ENCODE measurements around the gene MEIS1. TPM values are rescaled to one million over a fixed set of nuclear protein-coding genes. Genes with fewer than 3 reads are reported as not detected.
A peak's percentile ranks its signal among the peaks of the same experiment; 100 is the strongest.

The MEIS1 gene
- total RNA-seq, 1 donor from 2014 or later: 24.1 TPM

GRCh38 chr2:66431846-66432587 lies 2.9 kb upstream of the MEIS1 start:
- DNase-seq (ENCODE audit: low read depth, low spot score): no peak

DNA sequence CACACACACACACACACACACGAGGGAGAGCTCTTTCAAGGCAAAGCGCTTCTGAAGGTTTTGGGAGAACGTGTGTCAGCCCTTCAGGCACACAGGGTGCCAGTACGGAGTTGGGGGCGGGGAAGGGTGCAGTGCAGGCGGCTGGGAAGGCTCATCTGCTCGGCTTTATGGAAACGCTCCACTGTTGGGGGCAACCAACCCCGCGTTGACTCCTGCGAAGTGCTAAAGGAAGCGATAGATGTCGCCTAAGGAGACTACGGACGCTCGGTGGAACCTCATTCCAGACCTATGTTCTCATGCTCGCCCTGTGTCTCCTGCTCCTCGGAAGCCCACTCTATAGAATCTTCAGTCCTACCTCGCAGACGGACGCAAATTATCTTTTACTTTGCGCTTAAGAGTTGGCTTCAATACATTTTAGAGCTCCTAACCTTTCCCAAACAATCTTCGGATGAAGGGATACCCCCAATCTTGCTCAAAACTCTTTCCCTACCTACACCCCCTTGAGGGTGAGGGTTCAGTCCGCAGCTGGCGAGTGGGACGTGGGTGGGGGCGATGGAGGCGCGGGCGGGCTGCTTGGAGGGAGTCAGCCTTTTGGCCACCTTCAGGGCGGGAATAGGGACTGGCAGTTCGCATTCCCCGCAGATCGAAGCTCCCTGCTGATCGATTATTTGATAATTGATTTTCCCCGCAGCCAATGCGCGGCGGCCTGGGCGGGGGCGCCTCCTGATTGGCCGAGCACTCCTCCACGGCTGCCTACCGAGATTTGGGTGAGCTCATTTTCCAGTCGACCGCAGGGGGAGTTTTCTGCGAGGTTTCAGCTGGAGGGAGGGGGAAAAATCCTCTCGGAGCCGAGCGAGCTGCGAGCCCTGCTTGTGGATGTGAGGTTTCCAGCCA lies 1.9 kb upstream of the MEIS1 start:
- peak; percentile 91 for DNase-seq (ENCODE audit: low read depth, low spot score)

DNA sequence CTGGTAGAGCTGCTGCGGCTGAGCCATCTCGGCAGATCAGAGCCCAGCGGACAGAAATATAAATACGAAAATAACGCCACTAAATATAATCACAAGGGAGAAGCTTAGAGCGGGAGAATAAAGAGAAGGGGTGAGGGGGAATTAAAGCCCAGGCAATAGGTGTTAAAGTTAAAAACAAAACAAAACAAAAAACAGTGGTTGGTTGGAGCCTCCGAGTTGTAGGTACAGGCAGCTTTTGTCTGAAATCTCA lies 1.3 kb upstream of the MEIS1 start:
- DNase-seq (ENCODE audit: low read depth, low spot score): no peak

- peak; percentile 63 for DNase-seq (ENCODE audit: low read depth, low spot score)
Observed at GRCh38 chr2:66433945-66434678, 813 bp upstream of the MEIS1 start.

- no peak for DNase-seq (ENCODE audit: low read depth, low spot score)
Observed at GRCh38 chr2:66435549-66435875, 587 bp downstream of the MEIS1 start.

DNA sequence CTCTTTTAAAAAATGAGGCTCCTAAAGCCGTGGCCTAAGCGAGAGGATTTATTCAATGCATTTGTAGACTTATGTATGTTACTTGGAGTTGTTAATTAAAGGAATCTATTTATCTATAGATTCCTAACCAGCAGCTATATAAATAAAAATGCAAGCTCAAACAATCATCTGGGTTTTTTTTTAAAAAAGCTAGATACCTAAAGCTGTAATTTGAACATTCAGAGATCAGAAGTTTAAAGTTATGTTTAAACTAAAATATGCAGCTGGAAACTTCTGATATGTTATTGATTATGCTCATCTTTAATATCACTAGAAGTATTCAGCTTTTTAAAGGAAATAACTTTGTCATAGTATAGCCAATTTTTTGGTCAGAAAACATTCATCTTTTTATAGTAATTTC lies 1.0 kb downstream of the MEIS1 start:
- DNase-seq (ENCODE audit: low read depth, low spot score): no peak

DNA sequence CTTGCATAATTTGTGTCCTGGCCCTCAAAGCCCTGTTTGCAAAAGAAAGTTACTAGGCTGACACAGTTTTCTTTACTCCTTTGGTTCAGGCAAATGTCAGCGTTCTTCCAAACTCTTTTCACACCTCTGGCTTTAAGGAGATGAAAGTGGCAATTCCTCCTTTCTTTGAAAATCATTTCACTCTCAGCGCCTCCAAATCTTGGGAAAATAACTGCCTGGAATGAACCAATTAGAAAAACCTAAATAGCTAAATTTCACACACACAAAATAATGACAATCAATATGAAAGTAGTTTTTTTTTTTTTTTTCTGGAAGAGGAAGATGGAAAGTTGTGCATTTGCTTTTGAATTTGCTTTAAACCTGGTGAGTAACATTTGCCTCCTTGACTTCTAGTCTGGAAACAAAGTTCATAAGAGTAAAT lies 1.7 kb downstream of the MEIS1 start:
- DNase-seq (ENCODE audit: low read depth, low spot score): no peak

GRCh38 chr2:66437109-66437690 lies 2.3 kb downstream of the MEIS1 start:
- DNase-seq (ENCODE audit: low read depth, low spot score): no peak

DNA sequence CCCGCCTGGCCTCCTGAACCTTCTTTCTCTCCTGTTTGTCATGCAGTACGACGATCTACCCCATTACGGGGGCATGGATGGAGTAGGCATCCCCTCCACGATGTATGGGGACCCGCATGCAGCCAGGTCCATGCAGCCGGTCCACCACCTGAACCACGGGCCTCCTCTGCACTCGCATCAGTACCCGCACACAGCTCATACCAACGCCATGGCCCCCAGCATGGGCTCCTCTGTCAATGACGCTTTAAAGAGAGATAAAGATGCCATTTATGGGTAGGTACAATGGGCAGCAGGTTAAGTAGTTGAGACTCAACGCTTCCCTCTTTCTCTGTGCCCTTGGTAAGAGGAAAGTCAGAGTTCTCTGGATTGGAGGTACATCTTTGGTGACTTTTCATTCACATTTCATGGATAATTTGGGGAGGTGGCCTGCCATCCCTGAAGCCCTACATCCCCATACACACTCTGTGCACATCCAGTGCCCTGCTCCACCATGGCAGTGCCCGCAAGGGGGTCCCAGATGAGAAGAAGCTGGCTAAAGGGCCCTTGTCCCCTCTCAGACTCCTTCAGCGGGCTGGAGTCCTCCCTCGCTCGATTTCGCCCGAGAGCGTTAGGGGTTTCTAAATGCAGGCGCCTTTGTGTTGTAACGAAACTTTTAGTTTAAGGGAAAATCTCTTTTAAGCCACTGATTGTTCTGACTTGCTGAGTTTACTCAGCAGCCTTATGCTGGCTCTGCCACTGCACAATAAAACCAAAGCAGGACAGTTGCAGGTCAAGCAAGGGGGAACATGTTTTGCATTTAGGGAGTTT lies 3.0 kb downstream of the MEIS1 start:
- no peak for DNase-seq (ENCODE audit: low read depth, low spot score)

DNA sequence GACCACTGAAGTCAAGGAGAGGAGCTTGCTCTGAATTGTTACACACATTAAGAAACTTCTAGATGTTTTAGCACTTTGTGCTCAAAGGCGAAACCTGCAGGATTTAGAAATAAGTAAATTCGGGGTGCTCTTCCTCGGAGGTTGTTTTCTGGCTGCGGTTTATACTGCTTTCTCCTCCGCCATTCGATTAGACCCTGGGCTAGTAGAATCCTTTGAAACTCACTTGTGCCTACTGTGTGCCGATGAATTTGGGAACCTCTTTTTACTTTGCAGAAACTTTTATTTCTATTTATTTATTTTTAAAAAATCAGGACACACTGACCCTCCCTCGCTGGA lies 3.5 kb downstream of the MEIS1 start:
- DNase-seq (ENCODE audit: low read depth, low spot score): no peak

GRCh38 chr2:66438891-66439811 lies 4.2 kb downstream of the MEIS1 start:
- DNase-seq (ENCODE audit: low read depth, low spot score): no peak

GRCh38 chr2:66439812-66440542 lies 5.1 kb downstream of the MEIS1 start:
- DNase-seq (ENCODE audit: low read depth, low spot score): no peak

GRCh38 chr2:66440708-66441497 lies 6.0 kb downstream of the MEIS1 start:
- DNase-seq (ENCODE audit: low read depth, low spot score): no peak

DNA sequence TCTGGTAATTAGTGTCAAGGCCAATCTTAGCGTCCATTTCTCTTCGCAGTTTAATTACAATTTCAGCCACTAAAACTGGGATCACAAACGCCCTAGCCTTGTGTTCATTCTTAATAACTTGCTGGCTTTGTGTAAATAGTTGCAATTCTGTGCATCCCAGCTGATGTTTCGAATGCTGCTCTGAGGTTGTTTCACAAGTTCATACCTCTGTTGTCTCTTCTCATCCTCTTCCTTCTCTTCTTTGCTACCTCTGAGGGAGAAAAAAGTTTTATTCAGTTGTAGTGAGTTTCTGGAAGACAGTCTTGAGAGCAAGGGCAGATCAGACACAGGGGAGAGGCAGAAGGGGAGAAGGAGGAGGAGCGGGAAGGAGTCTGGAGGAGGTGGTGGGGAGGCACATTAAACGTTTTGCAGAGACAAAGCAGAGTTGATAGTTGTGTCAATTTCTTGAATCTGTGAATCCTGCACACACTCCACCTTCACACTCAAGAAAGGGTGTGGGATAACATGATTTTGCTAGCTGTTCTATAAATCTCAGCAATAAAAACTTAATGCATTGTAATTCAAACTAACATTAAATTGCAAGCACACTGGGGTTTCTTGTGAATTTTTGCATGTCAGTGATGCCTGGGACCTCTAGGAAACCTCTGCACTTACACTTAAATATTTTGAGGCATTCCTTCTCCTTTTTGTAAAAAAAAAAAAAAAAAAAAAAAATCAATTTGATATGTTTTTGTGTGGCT lies 6.8 kb downstream of the MEIS1 start:
- DNase-seq (ENCODE audit: low read depth, low spot score): no peak

DNA sequence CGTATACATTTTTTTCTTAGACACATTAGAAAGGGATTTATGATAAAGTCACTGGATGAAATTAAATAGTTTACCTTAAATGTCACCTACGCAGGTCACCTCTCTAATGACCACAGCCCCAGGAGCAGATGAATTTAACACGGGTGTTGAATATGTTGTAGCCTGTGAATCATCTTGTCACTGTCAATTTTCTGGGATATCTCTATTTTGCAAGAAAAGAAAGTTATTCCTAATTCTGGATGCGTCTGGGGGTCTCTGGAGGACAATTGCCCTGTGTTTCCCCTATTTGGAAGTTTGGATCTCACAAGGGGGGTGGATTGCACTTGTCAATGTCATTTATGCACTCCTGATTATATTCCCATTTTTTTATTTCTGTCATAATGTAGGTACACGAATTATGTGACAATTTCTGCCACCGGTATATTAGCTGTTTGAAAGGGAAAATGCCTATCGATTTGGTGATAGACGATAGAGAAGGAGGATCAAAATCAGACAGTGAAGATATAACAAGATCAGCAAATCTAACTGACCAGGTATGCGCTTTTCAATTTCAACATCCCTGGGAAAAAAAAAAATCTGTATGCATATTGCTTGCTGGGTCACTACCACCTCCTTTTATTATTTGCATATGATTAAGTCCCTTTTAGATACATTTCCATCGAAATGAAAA lies 7.7 kb downstream of the MEIS1 start:
- DNase-seq (ENCODE audit: low read depth, low spot score): no peak

DNA sequence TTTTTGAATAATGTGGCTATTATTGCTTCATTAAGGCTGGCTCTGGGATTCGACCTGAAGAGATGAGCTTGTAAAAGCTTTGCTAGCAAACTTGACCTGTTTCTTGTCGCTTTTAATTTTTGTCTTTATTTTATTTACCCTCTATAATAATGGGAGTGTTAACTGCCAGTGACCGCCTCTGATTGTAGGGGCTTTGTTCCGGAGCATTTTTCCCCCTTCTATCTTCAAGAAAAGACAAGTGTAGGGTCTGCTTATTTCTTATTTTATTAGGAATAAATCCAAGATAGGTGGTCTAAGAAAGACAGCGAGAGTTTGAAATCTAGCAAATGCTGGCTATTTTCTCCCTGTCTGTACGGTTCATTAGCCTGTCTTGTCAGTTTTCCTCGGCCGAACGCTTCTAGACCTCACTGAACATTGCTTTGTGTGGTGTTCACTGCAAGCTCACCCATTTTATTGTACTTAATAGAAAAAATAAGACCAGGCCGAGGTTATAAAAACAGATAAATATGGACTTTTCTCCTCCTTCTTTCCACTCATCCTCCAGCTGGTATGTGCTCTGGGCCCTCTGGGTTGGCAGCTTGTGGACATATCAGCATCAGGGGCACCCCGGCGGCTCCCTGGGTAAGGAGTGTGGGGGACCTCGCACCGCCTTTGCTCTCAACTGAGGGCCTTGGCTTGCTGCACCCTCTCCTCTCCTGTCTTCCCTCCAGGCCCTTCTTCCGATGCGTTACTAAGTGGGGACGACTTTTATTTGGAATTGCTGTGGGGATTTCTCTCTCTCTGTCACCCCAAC lies 8.5 kb downstream of the MEIS1 start:
- no peak for DNase-seq (ENCODE audit: low read depth, low spot score)

Measured in pulmonary artery endothelial cell (primary cell).